ENCODE results near the gene DOCK10.

DNA sequence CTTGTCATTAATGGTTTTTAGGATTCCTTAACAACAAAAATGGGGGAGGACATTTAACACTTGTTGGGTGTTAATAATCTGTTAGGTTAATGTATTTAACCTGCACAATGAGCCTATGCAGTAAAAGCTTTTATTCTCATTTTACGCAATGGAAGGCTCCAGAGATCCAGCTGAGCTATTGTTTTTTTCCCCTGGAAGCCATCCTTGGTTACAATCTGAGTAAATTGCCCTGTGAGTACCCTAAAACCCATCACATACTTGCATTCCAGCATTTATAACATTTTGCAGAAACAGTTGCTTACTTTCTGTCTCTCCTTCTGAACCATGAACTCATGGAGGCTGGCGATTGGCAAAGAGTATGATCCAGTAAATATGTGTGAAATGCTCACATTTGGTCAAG lies 30.2 kb upstream of the DOCK10 start:
- TF ChIP-seq GATA2 (IDR thresholded peaks at IDR 0.05; ENCODE audit: insufficient read depth, insufficient read length, low read depth, low read length) (no peak), POLR2A (IDR thresholded peaks at IDR 0.05; ENCODE audit: low read depth, low read length) (no peak), POLR2AphosphoS5 (IDR thresholded peaks at IDR 0.05; ENCODE audit: insufficient read depth, low read depth, low read length) (no peak)
- TF ChIP-seq, protein P1, sequence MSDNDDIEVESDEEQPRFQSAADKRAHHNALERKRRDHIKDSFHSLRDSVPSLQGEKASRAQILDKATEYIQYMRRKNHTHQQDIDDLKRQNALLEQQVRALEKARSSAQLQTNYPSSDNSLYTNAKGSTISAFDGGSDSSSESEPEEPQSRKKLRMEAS (IDR thresholded peaks at IDR 0.05; ENCODE audit: insufficient read depth, insufficient read length): no peak
- TF ChIP-seq, protein P2, sequence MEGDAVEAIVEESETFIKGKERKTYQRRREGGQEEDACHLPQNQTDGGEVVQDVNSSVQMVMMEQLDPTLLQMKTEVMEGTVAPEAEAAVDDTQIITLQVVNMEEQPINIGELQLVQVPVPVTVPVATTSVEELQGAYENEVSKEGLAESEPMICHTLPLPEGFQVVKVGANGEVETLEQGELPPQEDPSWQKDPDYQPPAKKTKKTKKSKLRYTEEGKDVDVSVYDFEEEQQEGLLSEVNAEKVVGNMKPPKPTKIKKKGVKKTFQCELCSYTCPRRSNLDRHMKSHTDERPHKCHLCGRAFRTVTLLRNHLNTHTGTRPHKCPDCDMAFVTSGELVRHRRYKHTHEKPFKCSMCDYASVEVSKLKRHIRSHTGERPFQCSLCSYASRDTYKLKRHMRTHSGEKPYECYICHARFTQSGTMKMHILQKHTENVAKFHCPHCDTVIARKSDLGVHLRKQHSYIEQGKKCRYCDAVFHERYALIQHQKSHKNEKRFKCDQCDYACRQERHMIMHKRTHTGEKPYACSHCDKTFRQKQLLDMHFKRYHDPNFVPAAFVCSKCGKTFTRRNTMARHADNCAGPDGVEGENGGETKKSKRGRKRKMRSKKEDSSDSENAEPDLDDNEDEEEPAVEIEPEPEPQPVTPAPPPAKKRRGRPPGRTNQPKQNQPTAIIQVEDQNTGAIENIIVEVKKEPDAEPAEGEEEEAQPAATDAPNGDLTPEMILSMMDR (IDR thresholded peaks at IDR 0.05; ENCODE audit: extremely low read depth in 1 of 2, insufficient read depth in 1 of 2, low read depth in 1 of 2, low read length in 2 of 2): no peak
